Measurements from ENCODE around the gene TMEM30B.

Gene TMEM30B

DNA sequence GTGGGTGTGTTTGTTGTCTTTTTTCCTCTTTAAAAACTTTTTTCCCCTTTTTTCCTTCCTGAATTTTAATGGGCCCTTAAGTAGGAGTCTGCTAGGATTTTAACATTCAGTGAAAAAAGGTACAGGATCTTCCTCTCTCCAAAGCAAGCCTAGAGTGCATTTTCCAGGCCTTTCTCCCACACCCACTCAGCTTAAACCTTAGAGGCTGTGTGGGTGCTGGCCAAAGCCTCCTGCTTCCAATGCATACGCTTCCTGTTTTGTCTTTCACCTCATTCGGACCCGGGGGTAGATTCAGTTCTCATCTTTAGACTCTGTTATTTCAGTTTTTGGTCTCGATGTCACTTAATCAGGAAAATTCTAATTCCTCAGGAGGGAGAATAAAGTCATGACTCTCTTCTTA is 51.2 kb downstream of the TMEM30B start:
- Histone ChIP-seq H3K9ac (ENCODE audit: low read length) (no peak overlapping the region), H2AFZ (ENCODE audit: low read length) (no peak overlapping the region)

DNA sequence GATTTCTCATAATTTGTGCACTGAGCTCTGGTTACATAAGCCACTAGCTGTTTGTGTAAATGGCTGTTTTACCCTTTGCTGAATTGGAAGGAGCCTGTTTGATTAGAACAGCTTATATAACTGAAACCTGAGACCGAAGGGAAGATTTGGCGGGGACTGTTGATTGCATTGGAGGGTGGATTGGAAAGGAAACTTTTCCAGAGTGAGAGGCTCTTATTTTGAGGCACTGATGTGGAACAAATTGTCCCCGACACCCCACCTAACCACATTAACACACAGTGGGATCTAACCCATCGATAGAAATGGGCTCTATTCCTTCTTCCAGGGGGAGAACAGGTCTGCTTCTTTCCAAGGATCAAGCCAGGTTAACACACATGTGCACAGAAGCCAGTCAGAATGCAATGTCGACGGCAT is 51.7 kb downstream of the TMEM30B start:
- H3K9me3 ChIP-seq (ENCODE audit: low read length): no peaks in the 10 kb centered on the region
- H3K27me3 ChIP-seq (ENCODE audit: insufficient read depth, low read length): no peaks in the 10 kb centered on the region
- no peak overlapping the region for H3K27ac ChIP-seq (ENCODE audit: low read depth, low read length, poor library complexity, severe bottlenecking)
- no peaks in the 10 kb centered on the region for H3K79me2 ChIP-seq (ENCODE audit: insufficient read depth, low read length)
- TF ChIP-seq, protein P1, sequence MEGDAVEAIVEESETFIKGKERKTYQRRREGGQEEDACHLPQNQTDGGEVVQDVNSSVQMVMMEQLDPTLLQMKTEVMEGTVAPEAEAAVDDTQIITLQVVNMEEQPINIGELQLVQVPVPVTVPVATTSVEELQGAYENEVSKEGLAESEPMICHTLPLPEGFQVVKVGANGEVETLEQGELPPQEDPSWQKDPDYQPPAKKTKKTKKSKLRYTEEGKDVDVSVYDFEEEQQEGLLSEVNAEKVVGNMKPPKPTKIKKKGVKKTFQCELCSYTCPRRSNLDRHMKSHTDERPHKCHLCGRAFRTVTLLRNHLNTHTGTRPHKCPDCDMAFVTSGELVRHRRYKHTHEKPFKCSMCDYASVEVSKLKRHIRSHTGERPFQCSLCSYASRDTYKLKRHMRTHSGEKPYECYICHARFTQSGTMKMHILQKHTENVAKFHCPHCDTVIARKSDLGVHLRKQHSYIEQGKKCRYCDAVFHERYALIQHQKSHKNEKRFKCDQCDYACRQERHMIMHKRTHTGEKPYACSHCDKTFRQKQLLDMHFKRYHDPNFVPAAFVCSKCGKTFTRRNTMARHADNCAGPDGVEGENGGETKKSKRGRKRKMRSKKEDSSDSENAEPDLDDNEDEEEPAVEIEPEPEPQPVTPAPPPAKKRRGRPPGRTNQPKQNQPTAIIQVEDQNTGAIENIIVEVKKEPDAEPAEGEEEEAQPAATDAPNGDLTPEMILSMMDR (IDR thresholded peaks at IDR 0.05; ENCODE audit: low read length): no peak
- no peak for TF ChIP-seq EZH2 (IDR thresholded peaks at IDR 0.05; ENCODE audit: borderline replicate concordance, low read length)
- no peaks in the 10 kb centered on the region for H3K9me2 ChIP-seq (ENCODE audit: low read depth, low read length)
- no peaks in the 10 kb centered on the region for H3K4me1 ChIP-seq (ENCODE audit: insufficient read depth, low read length, severe bottlenecking)
- H3K9ac ChIP-seq (ENCODE audit: low read length): no peak overlapping the region
- H3K4me3 ChIP-seq (ENCODE audit: low read depth, low read length, poor library complexity, severe bottlenecking): no peak overlapping the region
- no peaks in the 10 kb centered on the region for H3K36me3 ChIP-seq (ENCODE audit: insufficient read depth, low read length)
- H3K4me2 ChIP-seq (ENCODE audit: low read length): no peak overlapping the region
- H2AFZ ChIP-seq (ENCODE audit: low read length): no peak overlapping the region
- H4K20me1 ChIP-seq (ENCODE audit: insufficient read depth, low read length): no peaks in the 10 kb centered on the region
- no peaks in the 10 kb centered on the region for H3F3A ChIP-seq (ENCODE audit: insufficient read depth, low read length)

More for the DNA sequence above, 51.2 kb downstream of the TMEM30B start:
- no peaks in the 10 kb centered on the region for H3K9me2 ChIP-seq (ENCODE audit: low read depth, low read length)
- no peaks in the 10 kb centered on the region for H3K4me1 ChIP-seq (ENCODE audit: insufficient read depth, low read length, severe bottlenecking)
- no peaks in the 10 kb centered on the region for H3K36me3 ChIP-seq (ENCODE audit: insufficient read depth, low read length)
- no peak overlapping the region for H3K4me2 ChIP-seq (ENCODE audit: low read length)
- H3K27me3 ChIP-seq (ENCODE audit: insufficient read depth, low read length): peaks cover 3% of the 10 kb centered on the region; the same call in 1 of the 2 replicates
- no peaks in the 10 kb centered on the region for H3K79me2 ChIP-seq (ENCODE audit: insufficient read depth, low read length)
- H3F3A ChIP-seq (ENCODE audit: insufficient read depth, low read length): no peaks in the 10 kb centered on the region
- no peaks in the 10 kb centered on the region for H4K20me1 ChIP-seq (ENCODE audit: insufficient read depth, low read length)
- H3K9me3 ChIP-seq (ENCODE audit: low read length): no peaks in the 10 kb centered on the region
- no peak overlapping the region for H3K4me3 ChIP-seq (ENCODE audit: low read depth, low read length, poor library complexity, severe bottlenecking)
- TF ChIP-seq EZH2 (IDR thresholded peaks at IDR 0.05; ENCODE audit: borderline replicate concordance, low read length): no peak
- H3K27ac ChIP-seq (ENCODE audit: low read depth, low read length, poor library complexity, severe bottlenecking): no peak overlapping the region

DNA sequence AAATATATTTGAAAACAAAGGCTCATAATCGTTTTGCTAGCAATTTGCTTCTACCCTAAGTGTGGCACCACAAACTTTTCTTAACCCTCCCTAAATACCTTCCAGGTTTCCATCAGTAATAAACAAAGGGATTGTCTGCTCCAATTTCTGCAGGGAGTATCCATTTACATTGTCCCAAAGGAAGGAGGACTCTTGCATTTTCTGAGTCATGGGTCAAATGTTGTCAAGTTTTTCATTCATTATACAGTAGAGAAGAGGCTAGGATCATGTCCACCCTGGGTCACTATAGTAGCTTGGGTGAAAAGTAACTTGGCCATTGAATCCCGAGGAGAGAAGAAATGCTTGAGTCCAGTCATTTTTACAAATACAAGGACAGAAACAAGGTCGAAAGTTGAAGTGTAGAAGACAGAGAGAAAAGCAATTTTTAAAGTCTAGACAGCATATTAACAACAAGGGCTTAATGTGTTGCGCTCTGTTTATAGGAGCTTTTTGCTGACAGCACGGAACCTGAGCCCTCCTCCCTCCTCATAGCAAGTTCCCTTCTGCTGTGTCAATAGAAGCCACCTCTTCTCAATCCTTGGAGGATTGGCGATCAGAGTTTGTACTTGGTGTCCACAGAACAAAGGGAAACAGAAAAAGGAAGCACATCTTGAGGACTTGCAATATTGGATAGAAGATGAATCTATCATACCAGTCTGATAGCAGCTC is 53.1 kb downstream of the TMEM30B start:
- Histone ChIP-seq H3K4me3 (ENCODE audit: low read depth, low read length, poor library complexity, severe bottlenecking) (no peak overlapping the region), H3K4me2 (ENCODE audit: low read length) (no peak overlapping the region), H3K27me3 (ENCODE audit: insufficient read depth, low read length) (no peaks in the 10 kb centered on the region), H3K4me1 (ENCODE audit: insufficient read depth, low read length, severe bottlenecking) (no peaks in the 10 kb centered on the region), H3K36me3 (ENCODE audit: insufficient read depth, low read length) (no peaks in the 10 kb centered on the region), H3K9me2 (ENCODE audit: low read depth, low read length) (no peaks in the 10 kb centered on the region), H3K9me3 (ENCODE audit: low read length) (no peaks in the 10 kb centered on the region), H3K27ac (ENCODE audit: low read depth, low read length, poor library complexity, severe bottlenecking) (no peak overlapping the region), H3K9ac (ENCODE audit: low read length) (no peak overlapping the region), H2AFZ (ENCODE audit: low read length) (no peak overlapping the region), H3F3A (ENCODE audit: insufficient read depth, low read length) (no peaks in the 10 kb centered on the region), H4K20me1 (ENCODE audit: insufficient read depth, low read length) (no peaks in the 10 kb centered on the region), H3K79me2 (ENCODE audit: insufficient read depth, low read length) (no peaks in the 10 kb centered on the region)
- TF ChIP-seq EZH2 (IDR thresholded peaks at IDR 0.05; ENCODE audit: borderline replicate concordance, low read length): no peak
- TF ChIP-seq, protein P1 (IDR thresholded peaks at IDR 0.05; ENCODE audit: low read length): no peak

Measured in OCI-LY1 (cell line).